Measurements from ENCODE around the gene SKAP1.
A peak's percentile ranks its signal among the peaks of the same experiment; 100 is the strongest.

SKAP1 gene

DNA sequence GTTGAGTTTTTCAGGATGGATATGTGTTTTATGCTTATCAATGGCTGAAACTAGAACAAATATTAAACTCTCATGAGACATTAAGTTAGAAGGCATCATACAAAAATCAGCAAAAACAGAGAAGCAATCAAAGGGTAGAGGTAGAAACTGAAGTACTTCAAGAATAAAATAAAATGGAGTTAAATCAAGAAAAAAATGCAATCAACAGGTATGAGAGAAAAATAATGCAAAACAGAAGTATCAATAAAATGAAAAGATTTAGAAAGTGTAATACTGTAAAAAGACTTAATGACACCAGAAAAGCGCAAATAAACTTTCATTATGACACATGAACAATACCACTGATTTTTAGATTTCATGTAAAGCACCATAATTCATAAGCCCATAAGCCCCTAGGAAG lies 112.3 kb downstream of the SKAP1 start:
- H3K4me3 ChIP-seq, result no peak overlapping the region
- H3K27ac ChIP-seq, result no peak overlapping the region
- TF ChIP-seq EZH2 (IDR thresholded peaks at IDR 0.05) (no peak), POLR2AphosphoS5 (IDR thresholded peaks at IDR 0.05; ENCODE audit: borderline replicate concordance, low read depth, low read length) (no peak), FOXP2 (optimal IDR thresholded peaks at IDR 0.05; ENCODE audit: control extremely low read depth, extremely low read length, insufficient read depth) (no peak)
- no peak for DNase-seq (ENCODE audit: low read depth, low spot score)
- H3K9me3 ChIP-seq (ENCODE audit: low read depth, low read length), result no peaks in the 10 kb centered on the region
- no peaks in the 10 kb centered on the region for H3K36me3 ChIP-seq (ENCODE audit: insufficient read depth, low read length)
- H3K9ac ChIP-seq (ENCODE audit: insufficient read length), result no peak overlapping the region

DNA sequence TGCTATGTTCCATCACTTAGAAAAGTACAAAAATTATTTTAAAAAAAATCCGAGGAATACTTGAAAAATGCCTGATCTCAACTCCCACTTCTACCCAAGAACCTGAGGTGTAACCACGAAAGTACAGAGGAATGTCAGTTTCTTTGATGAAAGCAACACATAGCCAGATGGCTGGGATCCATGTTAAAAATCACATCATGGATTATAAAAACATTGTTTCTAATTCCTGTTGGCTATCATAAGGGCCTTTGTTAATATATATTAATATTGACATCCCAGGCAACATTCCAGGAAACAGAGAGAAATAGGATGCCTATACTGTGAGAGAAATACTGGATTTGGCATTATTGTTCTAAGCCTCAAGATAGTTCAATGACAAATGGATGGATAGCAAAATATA lies 115.3 kb downstream of the SKAP1 start:
- no peak overlapping the region for H3K27ac ChIP-seq
- H3K9ac ChIP-seq (ENCODE audit: insufficient read length), result no peak overlapping the region
- no peak overlapping the region for H3K4me3 ChIP-seq
- no peak for DNase-seq (ENCODE audit: low read depth, low spot score)
- no peaks in the 10 kb centered on the region for H3K36me3 ChIP-seq (ENCODE audit: insufficient read depth, low read length)
- H3K9me3 ChIP-seq (ENCODE audit: low read depth, low read length), result no peaks in the 10 kb centered on the region
- TF ChIP-seq EZH2 (IDR thresholded peaks at IDR 0.05), result no peak
- TF ChIP-seq POLR2AphosphoS5 (IDR thresholded peaks at IDR 0.05; ENCODE audit: borderline replicate concordance, low read depth, low read length), result no peak
- no peak for TF ChIP-seq FOXP2 (optimal IDR thresholded peaks at IDR 0.05; ENCODE audit: control extremely low read depth, extremely low read length, insufficient read depth)

DNA sequence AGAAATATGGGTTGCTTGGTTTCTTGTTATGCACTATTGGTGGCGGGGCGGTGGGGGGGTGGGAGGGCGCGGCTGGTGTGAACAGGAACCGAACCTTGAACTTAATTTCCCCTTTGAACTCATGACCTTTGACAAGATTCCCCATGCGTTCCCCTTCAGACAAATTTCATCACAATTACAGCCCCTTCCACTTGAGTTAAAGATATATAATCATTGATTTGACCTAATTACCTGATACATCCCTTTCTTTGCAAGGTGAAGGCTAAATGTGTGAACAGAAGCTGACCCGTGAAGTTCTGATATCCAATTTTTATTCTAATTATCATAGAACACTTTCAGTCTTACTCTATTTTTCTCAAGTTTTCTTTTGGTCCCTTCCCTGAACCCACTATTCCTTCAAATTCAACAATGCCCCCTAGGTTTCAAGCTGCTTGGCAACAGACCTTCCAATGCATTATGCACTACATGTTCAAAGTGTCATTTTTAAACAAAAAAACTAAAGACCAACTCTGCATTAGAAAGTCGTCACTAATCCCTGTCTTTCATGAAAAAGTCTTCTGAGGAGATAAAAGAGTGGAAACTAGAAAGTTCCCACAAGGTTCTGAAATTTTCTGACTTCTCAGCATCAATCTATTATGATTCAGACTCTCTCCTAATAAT lies 116.8 kb downstream of the SKAP1 start:
- Histone ChIP-seq H3K36me3 (ENCODE audit: insufficient read depth, low read length) (no peaks in the 10 kb centered on the region), H3K9ac (ENCODE audit: insufficient read length) (no peak overlapping the region), H3K27ac (no peak overlapping the region), H3K9me3 (ENCODE audit: low read depth, low read length) (no peaks in the 10 kb centered on the region), H3K4me3 (no peak overlapping the region)
- no peak for TF ChIP-seq POLR2AphosphoS5 (IDR thresholded peaks at IDR 0.05; ENCODE audit: borderline replicate concordance, low read depth, low read length)
- no peak for TF ChIP-seq EZH2 (IDR thresholded peaks at IDR 0.05)
- TF ChIP-seq FOXP2 (optimal IDR thresholded peaks at IDR 0.05; ENCODE audit: control extremely low read depth, extremely low read length, insufficient read depth), result no peak
- DNase-seq (ENCODE audit: low read depth, low spot score), result no peak

DNA sequence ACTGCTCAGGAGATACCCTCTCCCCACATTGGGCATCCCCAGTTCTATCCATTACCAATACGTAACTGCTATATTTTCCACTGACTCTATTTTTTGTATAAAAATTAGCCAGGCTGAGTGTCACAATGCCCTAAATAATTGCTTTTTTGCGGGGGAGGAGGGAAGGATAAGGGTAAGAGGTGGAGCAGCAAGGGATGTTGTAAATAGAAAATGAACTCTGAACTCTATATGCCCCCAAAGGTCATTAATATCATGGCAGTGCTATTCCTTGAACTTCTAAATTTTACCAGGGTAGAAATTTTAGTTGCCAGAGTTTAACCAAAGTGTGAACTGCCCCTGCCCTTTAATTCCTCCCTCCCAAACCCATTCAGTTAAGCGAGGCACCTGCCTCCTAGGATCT lies 118.7 kb downstream of the SKAP1 start:
- H3K36me3 ChIP-seq (ENCODE audit: insufficient read depth, low read length), result no peaks in the 10 kb centered on the region
- TF ChIP-seq EZH2 (IDR thresholded peaks at IDR 0.05), result no peak
- TF ChIP-seq FOXP2 (optimal IDR thresholded peaks at IDR 0.05; ENCODE audit: control extremely low read depth, extremely low read length, insufficient read depth), result no peak
- DNase-seq (ENCODE audit: low read depth, low spot score), result no peak
- no peaks in the 10 kb centered on the region for H3K9me3 ChIP-seq (ENCODE audit: low read depth, low read length)
- no peak overlapping the region for H3K4me3 ChIP-seq
- no peak overlapping the region for H3K27ac ChIP-seq
- H3K9ac ChIP-seq (ENCODE audit: insufficient read length), result no peak overlapping the region

DNA sequence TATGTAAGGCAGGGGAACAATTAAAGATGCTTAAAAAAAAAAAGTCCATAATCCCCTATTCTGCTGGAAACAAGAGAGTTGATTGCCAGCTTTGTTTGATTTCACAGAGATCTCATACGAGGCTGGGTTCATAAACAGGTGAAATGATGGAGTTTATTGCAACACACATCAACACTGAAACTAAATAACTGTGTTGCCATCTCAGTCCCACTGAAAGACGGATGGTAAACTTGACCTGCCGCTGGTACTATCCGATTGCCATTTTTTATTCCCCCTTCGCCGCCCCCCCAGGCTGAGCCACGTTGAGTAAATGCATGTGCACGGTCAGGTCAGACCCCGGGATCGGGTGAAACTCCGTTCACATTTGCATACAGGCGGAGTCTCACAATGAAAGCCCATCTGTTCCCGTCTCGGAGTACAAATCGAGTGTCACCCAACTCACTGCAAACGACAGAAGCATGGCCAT lies 119.2 kb downstream of the SKAP1 start:
- H3K36me3 ChIP-seq (ENCODE audit: insufficient read depth, low read length), result no peaks in the 10 kb centered on the region
- TF ChIP-seq FOXP2 (optimal IDR thresholded peaks at IDR 0.05; ENCODE audit: control extremely low read depth, extremely low read length, insufficient read depth) (no peak), POLR2AphosphoS5 (IDR thresholded peaks at IDR 0.05; ENCODE audit: borderline replicate concordance, low read depth, low read length) (no peak), EZH2 (IDR thresholded peaks at IDR 0.05) (no peak)
- no peak for DNase-seq (ENCODE audit: low read depth, low spot score)
- H3K9ac ChIP-seq (ENCODE audit: insufficient read length), result no peak overlapping the region
- H3K27ac ChIP-seq, result no peak overlapping the region
- no peaks in the 10 kb centered on the region for H3K9me3 ChIP-seq (ENCODE audit: low read depth, low read length)
- no peak overlapping the region for H3K4me3 ChIP-seq

DNA sequence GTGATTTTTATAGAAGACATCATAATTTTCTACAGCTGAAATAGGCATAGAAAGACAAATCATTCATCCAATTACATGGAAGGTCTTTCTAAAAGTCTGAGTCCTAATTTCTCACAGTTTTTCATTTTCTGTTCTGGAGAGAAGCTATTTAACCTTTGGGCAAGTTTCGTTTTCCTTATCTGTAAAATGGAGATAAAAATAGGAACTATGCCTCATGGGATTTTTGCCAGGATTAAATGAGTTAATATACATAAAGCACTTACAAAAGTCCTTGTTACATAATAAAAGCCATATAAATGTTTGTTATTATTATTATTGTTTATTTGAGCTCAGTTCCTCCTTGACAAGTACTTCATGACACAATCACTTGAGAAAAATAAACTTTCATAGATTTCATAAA lies 121.4 kb downstream of the SKAP1 start:
- no peak for DNase-seq (ENCODE audit: low read depth, low spot score)
- Histone ChIP-seq H3K36me3 (ENCODE audit: insufficient read depth, low read length) (no peaks in the 10 kb centered on the region), H3K27ac (no peak overlapping the region), H3K9ac (ENCODE audit: insufficient read length) (no peak overlapping the region), H3K4me3 (no peak overlapping the region), H3K9me3 (ENCODE audit: low read depth, low read length) (no peaks in the 10 kb centered on the region)
- TF ChIP-seq FOXP2 (optimal IDR thresholded peaks at IDR 0.05; ENCODE audit: control extremely low read depth, extremely low read length, insufficient read depth), result no peak
- no peak for TF ChIP-seq EZH2 (IDR thresholded peaks at IDR 0.05)
- no peak for TF ChIP-seq POLR2AphosphoS5 (IDR thresholded peaks at IDR 0.05; ENCODE audit: borderline replicate concordance, low read depth, low read length)

DNA sequence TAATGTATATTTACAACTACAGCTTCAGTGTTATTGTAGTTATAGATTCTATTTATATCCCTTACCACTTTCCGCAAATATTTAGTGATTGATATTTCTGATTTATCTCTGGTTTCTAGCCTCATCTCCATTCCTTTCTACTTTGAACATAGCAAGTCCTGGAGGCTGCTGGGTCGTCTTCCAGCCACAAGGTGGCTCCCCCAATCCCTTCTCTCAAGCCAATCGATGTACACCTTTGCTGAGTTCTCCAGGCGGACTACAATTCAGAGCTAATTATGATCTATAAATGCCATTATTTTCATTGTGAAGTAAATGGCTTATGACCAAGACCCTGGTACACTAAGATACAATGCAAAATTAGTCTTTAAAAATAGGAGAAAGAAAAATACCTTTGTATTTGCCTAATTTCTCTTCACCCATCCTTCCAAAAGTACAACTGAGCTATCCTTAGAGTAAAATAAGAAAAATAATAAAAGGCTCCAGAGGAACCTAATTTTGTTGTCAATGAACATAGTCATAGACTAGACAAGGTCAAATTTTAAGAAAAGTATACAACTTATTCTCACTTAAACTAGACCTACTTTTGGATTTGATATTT lies 122.1 kb downstream of the SKAP1 start:
- Histone ChIP-seq H3K36me3 (ENCODE audit: insufficient read depth, low read length) (no peaks in the 10 kb centered on the region), H3K9ac (ENCODE audit: insufficient read length) (no peak overlapping the region), H3K27ac (no peak overlapping the region), H3K4me3 (no peak overlapping the region), H3K9me3 (ENCODE audit: low read depth, low read length) (no peaks in the 10 kb centered on the region)
- no peak for TF ChIP-seq FOXP2 (optimal IDR thresholded peaks at IDR 0.05; ENCODE audit: control extremely low read depth, extremely low read length, insufficient read depth)
- DNase-seq (ENCODE audit: low read depth, low spot score), result peak; percentile 35

DNA sequence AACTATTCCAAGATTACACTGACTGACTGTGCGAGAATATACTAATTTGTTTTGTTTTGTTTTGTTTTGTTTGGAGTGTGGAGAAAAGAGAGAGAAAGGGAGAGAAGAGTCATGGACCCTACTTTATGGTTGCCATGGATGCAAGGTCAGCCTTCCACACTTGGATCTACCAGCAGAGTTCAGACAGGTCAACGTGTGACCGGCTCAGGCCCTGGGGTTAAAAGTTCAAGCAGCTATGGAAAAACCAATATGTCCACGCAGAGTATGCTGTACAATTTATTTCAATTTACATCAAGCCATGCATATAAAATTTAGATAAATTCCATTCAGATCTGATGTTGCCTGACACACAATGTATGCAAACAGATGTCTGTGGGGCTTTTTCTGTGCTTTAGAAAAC lies 122.8 kb downstream of the SKAP1 start:
- H3K9me3 ChIP-seq (ENCODE audit: low read depth, low read length), result no peaks in the 10 kb centered on the region
- no peak for DNase-seq (ENCODE audit: low read depth, low spot score)
- no peak overlapping the region for H3K27ac ChIP-seq
- no peaks in the 10 kb centered on the region for H3K36me3 ChIP-seq (ENCODE audit: insufficient read depth, low read length)
- TF ChIP-seq EZH2 (IDR thresholded peaks at IDR 0.05) (no peak), POLR2AphosphoS5 (IDR thresholded peaks at IDR 0.05; ENCODE audit: borderline replicate concordance, low read depth, low read length) (no peak), FOXP2 (optimal IDR thresholded peaks at IDR 0.05; ENCODE audit: control extremely low read depth, extremely low read length, insufficient read depth) (no peak)
- no peak overlapping the region for H3K9ac ChIP-seq (ENCODE audit: insufficient read length)
- H3K4me3 ChIP-seq, result no peak overlapping the region

DNA sequence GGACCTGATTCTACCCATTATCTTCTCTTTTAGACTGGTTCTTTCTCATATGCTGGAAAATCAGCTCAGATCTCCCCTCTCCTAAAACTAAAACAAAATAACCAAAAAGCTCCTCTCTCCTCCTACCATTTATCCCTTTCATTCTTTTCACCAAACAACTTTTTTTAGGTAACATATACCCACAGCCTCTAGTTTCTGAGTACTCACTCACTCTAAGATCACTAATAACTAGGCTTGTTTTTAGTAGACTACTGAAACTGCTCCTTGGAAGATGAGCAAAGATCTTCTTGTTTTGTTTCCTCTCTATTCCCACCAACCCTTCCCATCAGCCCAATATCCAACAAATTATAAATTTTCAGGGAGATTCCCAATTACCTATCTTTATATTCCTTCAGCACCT lies 129.0 kb downstream of the SKAP1 start:
- H3K4me3 ChIP-seq, result no peak overlapping the region
- no peaks in the 10 kb centered on the region for H3K9me3 ChIP-seq (ENCODE audit: low read depth, low read length)
- no peak overlapping the region for H3K27ac ChIP-seq
- TF ChIP-seq FOXP2 (optimal IDR thresholded peaks at IDR 0.05; ENCODE audit: control extremely low read depth, extremely low read length, insufficient read depth), result no peak
- TF ChIP-seq EZH2 (IDR thresholded peaks at IDR 0.05), result no peak
- no peak for TF ChIP-seq POLR2AphosphoS5 (IDR thresholded peaks at IDR 0.05; ENCODE audit: borderline replicate concordance, low read depth, low read length)
- no peaks in the 10 kb centered on the region for H3K36me3 ChIP-seq (ENCODE audit: insufficient read depth, low read length)
- no peak overlapping the region for H3K9ac ChIP-seq (ENCODE audit: insufficient read length)
- no peak for DNase-seq (ENCODE audit: low read depth, low spot score)

All from SK-N-MC (cell line).